ENCODE data around the gene ATG5.
"Not testable (repeated sequence)": the region's sequence is repeated elsewhere in the genome, so short reads cannot be mapped to it uniquely, and the experiment has no call there.

ATG5 gene

GRCh38 chr6:106309766-106310373 lies 15.7 kb downstream of the ATG5 start:
- DNase-seq (ENCODE audit: low spot score): no peak

GRCh38 chr6:106308985-106309384 lies 16.6 kb downstream of the ATG5 start:
- DNase-seq (ENCODE audit: low spot score): no peak

- no peak for DNase-seq (ENCODE audit: low spot score)
Observed at GRCh38 chr6:106305740-106306139, 19.8 kb downstream of the ATG5 start.

GRCh38 chr6:106300944-106301343 lies 24.6 kb downstream of the ATG5 start:
- peak; percentile 35 for DNase-seq (ENCODE audit: low spot score)

- DNase-seq (ENCODE audit: low spot score): no peak
Observed at GRCh38 chr6:106300020-106300780, 25.4 kb downstream of the ATG5 start.

GRCh38 chr6:106293116-106293515 lies 32.4 kb downstream of the ATG5 start:
- no peak for DNase-seq (ENCODE audit: low spot score)

- no peak for DNase-seq (ENCODE audit: low spot score)
Observed at GRCh38 chr6:106290954-106291353, 34.6 kb downstream of the ATG5 start.

- DNase-seq (ENCODE audit: low spot score): no peak
Observed at GRCh38 chr6:106290032-106290431, 35.5 kb downstream of the ATG5 start.

GRCh38 chr6:106287215-106287614 lies 38.3 kb downstream of the ATG5 start:
- DNase-seq (ENCODE audit: low spot score): no peak

- no peak for DNase-seq (ENCODE audit: low spot score)
Observed at GRCh38 chr6:106286746-106287145, 38.8 kb downstream of the ATG5 start.

- DNase-seq (ENCODE audit: low spot score): no peak
Observed at GRCh38 chr6:106283481-106283880, 42.1 kb downstream of the ATG5 start.

GRCh38 chr6:106281661-106282060 lies 43.9 kb downstream of the ATG5 start:
- DNase-seq (ENCODE audit: low spot score): no peak

- no peak for DNase-seq (ENCODE audit: low spot score)
Observed at GRCh38 chr6:106281088-106281487, 44.5 kb downstream of the ATG5 start.

GRCh38 chr6:106279179-106279578 lies 46.4 kb downstream of the ATG5 start:
- no peak for DNase-seq (ENCODE audit: low spot score)

GRCh38 chr6:106275692-106276091 lies 49.9 kb downstream of the ATG5 start:
- DNase-seq (ENCODE audit: low spot score): no peak

- DNase-seq (ENCODE audit: low spot score): no peak
Observed at GRCh38 chr6:106273087-106273486, 52.5 kb downstream of the ATG5 start.

GRCh38 chr6:106272287-106272686 lies 53.3 kb downstream of the ATG5 start:
- DNase-seq (ENCODE audit: low spot score): no peak

GRCh38 chr6:106270414-106270813 lies 55.1 kb downstream of the ATG5 start:
- DNase-seq (ENCODE audit: low spot score): no peak

GRCh38 chr6:106269268-106269919 lies 56.2 kb downstream of the ATG5 start:
- DNase-seq (ENCODE audit: low spot score): not testable (repeated sequence)

- DNase-seq (ENCODE audit: low spot score): not testable (repeated sequence)
Observed at GRCh38 chr6:106268500-106268899, 57.1 kb downstream of the ATG5 start.

GRCh38 chr6:106264433-106264832 lies 61.1 kb downstream of the ATG5 start:
- not testable (repeated sequence) for DNase-seq (ENCODE audit: low spot score)

GRCh38 chr6:106259748-106260147 lies 65.8 kb downstream of the ATG5 start:
- DNase-seq (ENCODE audit: low spot score): not testable (repeated sequence)

- no peak for DNase-seq (ENCODE audit: low spot score)
Observed at GRCh38 chr6:106258726-106259125, 66.8 kb downstream of the ATG5 start.

Data from hematopoietic multipotent progenitor cell treated with erythropoietin and hydrocortisone succinate and interleukin-3 and kit ligand, for 17 days (in vitro differentiated cells).